ENCODE measurements around the gene MYRIP. TPM values are rescaled to one million over a fixed set of nuclear protein-coding genes. Genes with fewer than 3 reads are reported as not detected.

MYRIP gene
- total and polyA plus RNA-seq, 2 of the 4 experiments (the other 2 are of a cell fraction), result not detected

GRCh38 chr3:39791603-39792002 is 17.8 kb upstream of the MYRIP start:
- Histone ChIP-seq H2BK20ac (ENCODE audit: low read depth, low read length) (no peak overlapping the region), H4K91ac (ENCODE audit: insufficient read depth, low read depth, low read length) (no peak overlapping the region), H2BK5ac (ENCODE audit: low read depth, low read length, poor library complexity, severe bottlenecking) (no peak overlapping the region), H2AK9ac (replicated peaks; ENCODE audit: low read depth, low read length, poor library complexity) (no peak overlapping the region), H3K4me2 (ENCODE audit: low read depth, low read length) (no peak overlapping the region), H3K27me3 (ENCODE audit: control insufficient read depth, insufficient read depth, low read length) (no peaks in the 10 kb centered on the region), H3K79me1 (ENCODE audit: low read depth in 1 of 2, low read length in 2 of 2) (no peaks in the 10 kb centered on the region), H2BK15ac (ENCODE audit: low read depth, low read length) (no peak overlapping the region), H3K27ac (ENCODE audit: insufficient read depth, low read length) (no peak overlapping the region), H3K4me1 (ENCODE audit: control insufficient read depth, insufficient read depth, low read length) (no peaks in the 10 kb centered on the region), H4K20me1 (ENCODE audit: insufficient read depth, low read length) (no peaks in the 10 kb centered on the region), H3K56ac (ENCODE audit: extremely low read depth, insufficient read depth, low read length) (no peak overlapping the region), H2AK5ac (ENCODE audit: low read depth, low read length) (no peak overlapping the region), H3K18ac (ENCODE audit: low read depth, low read length) (no peak overlapping the region), H3K4me3 (ENCODE audit: insufficient read depth, low read depth, low read length) (no peak overlapping the region), H3K9me1 (ENCODE audit: insufficient read depth, low read length) (no peaks in the 10 kb centered on the region), H3K23ac (ENCODE audit: low read depth, low read length) (no peak overlapping the region), H3K4ac (ENCODE audit: low read depth, low read length) (no peak overlapping the region), H3K9me3 (ENCODE audit: control insufficient read depth, insufficient read depth, low read length) (peaks cover 3% of the 10 kb centered on the region; the same call in 1 of the 2 replicates), H4K5ac (ENCODE audit: low read depth, low read length) (no peak overlapping the region), H3K36me3 (ENCODE audit: control insufficient read depth, insufficient read depth, low read length) (no peaks in the 10 kb centered on the region), H3K14ac (replicated peaks; ENCODE audit: low read depth, low read length) (no peak overlapping the region), H3K9ac (ENCODE audit: low read depth, low read length) (no peak overlapping the region), H4K8ac (ENCODE audit: low read depth in 2 of 2, low read length in 2 of 2) (no peak overlapping the region), H2BK120ac (ENCODE audit: low read depth, low read length) (no peak overlapping the region), H2AFZ (replicated peaks; ENCODE audit: low read length, poor library complexity) (no peak overlapping the region)
- intact Hi-C loops (cut with micrococcal nuclease) (no loop called here), in situ Hi-C loops (cut with MboI; ENCODE audit: low sequenced_read_pairs) (no loop called here), dilution Hi-C loops (cut with HindIII; ENCODE audit: low sequenced_read_pairs, unreplicated experiment) (no loop called here)
- BruUV-seq (replicated peaks), result no TSS peak
- ATAC-seq (ENCODE audit: low read depth), result no peak
- no peak for DNase-seq
- ChIA-PET POLR2A (ENCODE audit: unreplicated experiment) (no interaction called here), CTCF (interaction anchor here (0.8 kb wide), 1 partner anchor 29 kb away, joined by 4 read pairs; no protein-coding TSS in a partner anchor)
- WGBS, 2 experiments (ENCODE audit: extremely low coverage in 2 of 2, insufficient read length in 1 of 2), result no CpG with 5 or more reads among the region's 3 CpGs
- TF ChIP-seq USF2 (IDR thresholded peaks at IDR 0.05; ENCODE audit: low read depth, low read length), result no peak
- TF ChIP-seq CEBPB (IDR thresholded peaks at IDR 0.05; ENCODE audit: low read depth, low read length), result no peak
- TF ChIP-seq BHLHE40 (IDR thresholded peaks at IDR 0.05; ENCODE audit: low read depth, low read length), result no peak
- no peak for TF ChIP-seq CHD1 (IDR thresholded peaks at IDR 0.05; ENCODE audit: low read depth, low read length)
- no peak for TF ChIP-seq POLR2A (IDR thresholded peaks at IDR 0.05; ENCODE audit: low read depth, low read length)
